Stimulated activated CD8-positive, alpha-beta memory T cell treated with anti-CD3 and anti-CD28 coated beads, Interleukin-12 subunit alpha, Interleukin-12 subunit beta, amount 100 ng/mL, for 24 hours (primary cell): Measurements from ENCODE around the gene PCIF1.
"Not testable (repeated sequence)": the region's sequence is repeated elsewhere in the genome, so short reads cannot be mapped to it uniquely, and the experiment has no call there.

Experiments
- DNase-seq: peaks from one replicate; pipeline ENCODE4 v3.0.0-alpha.2; 2020; ENCODE audit errors: extremely low read depth

The PCIF1 gene

DNA sequence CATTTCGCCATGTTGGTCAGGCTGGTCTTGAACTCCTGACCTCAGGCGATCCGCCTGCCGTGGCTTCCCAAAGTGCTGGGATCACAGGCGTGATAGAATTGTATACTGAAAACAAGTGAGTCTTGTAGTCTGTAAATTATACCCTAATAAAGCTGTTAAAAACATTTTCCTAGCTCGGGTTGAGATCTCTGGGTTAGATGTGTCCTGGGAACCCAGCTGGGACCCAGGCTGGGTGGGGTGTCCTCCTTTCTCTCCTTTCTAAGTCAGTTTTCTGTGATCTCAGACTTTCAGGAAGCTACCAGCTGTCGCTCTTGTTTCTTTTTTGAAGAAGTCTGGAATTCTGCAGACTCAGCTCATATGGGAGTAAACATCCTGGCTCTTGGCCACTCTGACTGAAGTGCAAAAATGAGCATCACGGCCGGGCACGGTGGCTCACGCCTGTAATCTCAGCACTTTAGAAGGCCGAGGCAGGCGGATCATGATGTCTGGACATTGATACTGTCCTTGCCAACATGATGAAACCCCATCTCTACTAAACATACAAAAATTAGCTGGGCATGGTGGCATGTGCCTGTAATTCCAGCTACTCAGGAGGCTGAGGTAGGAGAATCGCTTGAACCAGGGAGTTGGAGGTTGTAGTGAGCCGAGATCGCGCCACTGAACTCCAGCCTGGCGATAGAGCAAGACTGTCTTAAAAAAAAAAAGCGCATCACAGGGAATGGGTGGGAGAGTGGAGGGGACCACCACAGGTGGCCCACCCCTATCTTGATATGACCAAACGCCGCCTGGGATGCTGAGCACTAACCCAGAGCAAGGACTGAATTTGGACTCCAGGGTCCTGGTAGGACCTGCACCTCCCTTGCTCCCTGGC lies 9.9 kb upstream of the PCIF1 start:
- no peak for DNase-seq

DNA sequence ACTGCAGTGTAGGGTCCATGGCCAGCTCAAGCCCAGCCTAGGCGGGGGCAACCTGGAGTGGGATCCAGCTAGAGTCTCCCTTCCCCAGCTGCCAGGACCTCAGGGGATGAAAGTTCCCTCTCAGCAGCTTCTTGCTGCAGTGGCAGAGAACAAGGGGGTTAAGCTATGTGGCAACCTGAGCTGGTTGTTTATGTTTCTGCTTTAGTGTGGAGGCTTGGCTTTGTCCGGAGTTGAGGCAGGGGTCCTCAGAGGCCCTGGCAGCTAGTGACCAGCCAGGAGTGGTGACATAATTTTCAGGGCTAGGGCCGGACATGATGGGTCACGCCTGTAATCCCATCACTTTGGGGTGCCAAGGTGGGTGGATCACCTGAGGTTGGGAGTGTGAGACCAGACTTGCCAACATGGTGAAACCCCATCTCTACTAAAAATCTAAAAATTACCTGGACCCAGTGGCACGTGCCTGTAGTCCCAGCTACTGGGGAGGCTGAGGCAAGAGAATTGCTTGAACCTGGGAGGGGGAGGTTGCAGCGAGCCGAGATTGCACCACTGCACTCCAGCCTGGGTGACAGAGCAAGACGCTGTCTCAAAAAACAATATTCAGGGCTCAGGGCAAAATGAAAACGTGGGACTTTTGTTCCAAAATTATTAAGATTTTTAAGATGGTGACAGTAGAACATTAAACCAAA lies 8.5 kb upstream of the PCIF1 start:
- no peak for DNase-seq

DNA sequence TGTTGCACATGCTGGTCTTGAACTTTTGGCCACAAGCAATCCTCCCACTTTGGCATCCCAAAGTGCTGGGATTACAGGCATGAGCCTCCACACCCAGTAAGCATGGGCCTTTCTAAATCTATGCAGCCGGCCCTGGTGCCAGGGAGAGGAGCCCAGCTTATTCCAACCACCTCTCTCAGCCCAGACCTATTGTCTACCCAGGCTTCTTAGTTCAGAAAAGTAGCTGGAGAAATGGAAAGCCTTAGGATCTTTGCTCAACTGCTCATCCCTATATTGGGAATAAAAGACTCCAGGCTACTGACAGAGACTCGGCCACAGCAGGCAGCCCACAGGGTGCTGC lies 7.8 kb upstream of the PCIF1 start:
- DNase-seq, result no peak

DNA sequence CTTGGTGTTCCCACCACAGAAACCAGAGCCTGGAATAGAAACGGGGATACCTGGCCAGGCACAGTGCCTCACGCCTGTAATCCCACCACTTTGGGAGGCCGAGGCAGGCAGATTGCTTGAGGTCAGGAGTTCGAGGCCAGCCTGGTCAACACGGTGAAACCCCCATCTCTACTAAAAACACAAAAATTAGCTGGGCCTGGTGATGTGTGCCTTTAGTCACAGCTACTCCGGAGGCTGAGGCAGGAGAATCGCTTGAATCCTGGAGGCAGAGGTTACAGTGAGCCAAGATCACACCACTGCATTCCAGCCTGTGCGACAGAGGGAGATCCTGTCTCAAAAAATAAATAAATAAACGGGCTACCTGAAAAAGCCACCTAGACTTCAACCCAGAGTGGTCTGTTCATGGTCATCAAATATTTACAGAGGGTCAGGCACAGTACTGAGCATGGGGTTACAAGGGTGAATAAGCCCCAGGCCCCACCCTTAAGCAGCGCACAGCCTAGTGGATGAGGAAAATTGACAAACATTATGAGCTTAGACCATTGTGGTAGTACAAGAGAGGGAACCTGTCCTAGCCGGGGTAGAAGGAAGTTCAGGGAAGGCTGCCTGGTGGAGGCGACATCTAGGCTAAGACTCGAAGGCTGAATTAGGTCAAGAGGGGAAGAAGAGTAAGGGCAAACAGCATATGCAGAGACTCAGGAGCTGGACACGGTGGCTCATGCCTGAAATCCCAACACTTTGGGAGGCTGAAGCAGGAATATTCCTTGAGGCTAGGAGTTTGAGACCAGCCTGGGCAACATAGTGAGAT lies 7.2 kb upstream of the PCIF1 start:
- DNase-seq, result no peak

GRCh38 chr20:45931680-45932079 lies 2.8 kb upstream of the PCIF1 start:
- not testable (repeated sequence) for DNase-seq

GRCh38 chr20:45933266-45934045 lies 1.0 kb upstream of the PCIF1 start:
- no peak for DNase-seq

- DNase-seq, result no peak
Measured at GRCh38 chr20:45934046-45934585, 367 bp upstream of the PCIF1 start.

GRCh38 chr20:45935416-45936046 lies 1.0 kb downstream of the PCIF1 start:
- DNase-seq, result no peak

GRCh38 chr20:45937765-45938164 lies 3.3 kb downstream of the PCIF1 start:
- no peak for DNase-seq

DNA sequence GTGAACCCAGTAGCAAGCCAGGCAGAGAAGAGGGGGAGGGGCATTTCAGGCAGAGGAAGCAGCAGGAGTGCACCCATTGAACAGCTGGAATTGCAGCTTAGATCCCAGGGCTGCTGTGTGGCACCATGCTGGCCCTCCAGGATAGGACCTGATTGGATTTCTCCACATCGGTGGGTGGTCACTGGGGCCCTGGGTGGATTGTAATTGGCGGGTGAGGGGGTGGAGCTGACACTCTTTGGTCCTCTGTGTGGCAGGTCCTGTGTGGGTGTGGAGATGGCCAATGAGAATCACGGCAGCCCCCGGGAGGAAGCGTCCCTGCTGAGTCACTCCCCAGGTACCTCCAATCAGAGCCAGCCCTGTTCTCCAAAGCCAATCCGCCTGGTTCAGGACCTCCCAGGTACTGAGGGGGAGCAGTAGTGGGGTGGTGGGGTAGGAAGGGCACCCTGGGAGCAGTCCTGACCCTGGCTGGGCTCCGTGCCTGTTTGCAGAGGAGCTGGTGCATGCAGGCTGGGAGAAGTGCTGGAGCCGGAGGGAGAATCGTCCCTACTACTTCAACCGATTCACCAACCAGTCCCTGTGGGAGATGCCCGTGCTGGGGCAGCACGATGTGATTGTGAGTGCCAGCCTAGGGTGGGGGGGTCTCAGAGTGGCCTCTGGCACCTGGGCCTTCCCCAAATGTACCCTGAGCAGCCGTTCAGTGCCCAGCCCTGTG lies 4.4 kb downstream of the PCIF1 start:
- DNase-seq, result no peak

GRCh38 chr20:45940053-45940452 lies 5.6 kb downstream of the PCIF1 start:
- no peak for DNase-seq

DNA sequence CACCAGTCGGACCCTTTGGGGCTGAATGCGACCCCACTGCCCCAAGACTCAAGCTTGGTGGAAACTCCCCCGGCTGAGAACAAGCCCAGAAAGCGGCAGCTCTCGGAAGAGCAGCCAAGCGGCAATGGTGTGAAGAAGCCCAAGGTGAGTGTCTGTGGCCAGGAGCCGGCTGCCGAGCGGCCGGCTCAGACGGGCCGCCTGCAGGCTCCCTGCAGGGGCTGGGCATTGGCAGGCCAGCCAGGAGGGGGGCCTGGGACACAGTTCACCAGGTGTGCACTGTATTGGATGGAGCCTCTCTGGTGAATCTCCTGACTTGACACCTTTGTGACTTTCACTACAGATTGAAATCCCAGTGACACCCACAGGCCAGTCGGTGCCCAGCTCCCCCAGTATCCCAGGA lies 6.0 kb downstream of the PCIF1 start:
- no peak for DNase-seq

DNA sequence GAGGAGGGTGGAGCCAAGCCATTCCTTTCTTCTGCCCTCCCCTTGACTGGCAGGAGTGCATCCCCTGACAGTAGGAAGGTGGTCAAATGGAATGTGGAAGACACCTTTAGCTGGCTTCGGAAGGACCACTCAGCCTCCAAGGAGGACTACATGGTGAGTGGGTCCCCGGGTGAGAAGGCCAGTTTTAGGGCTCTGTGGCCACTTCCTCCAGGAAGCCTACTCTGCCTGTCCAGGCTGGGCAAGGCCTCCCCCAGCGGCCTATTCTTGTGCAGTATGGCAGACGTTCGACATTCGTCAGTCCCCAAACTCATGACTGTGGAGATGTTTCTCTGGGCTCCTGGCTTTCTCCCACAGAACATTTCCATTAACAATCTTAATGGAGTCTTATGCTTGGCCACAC lies 9.1 kb downstream of the PCIF1 start:
- DNase-seq, result no peak

GRCh38 chr20:45944151-45944964 lies 9.9 kb downstream of the PCIF1 start:
- DNase-seq, result no peak

GRCh38 chr20:45944965-45945677 lies 10.6 kb downstream of the PCIF1 start:
- DNase-seq, result no peak

- DNase-seq, result no peak
Measured at GRCh38 chr20:45945678-45946148, 11.2 kb downstream of the PCIF1 start.

- DNase-seq, result peak; percentile 36
Measured at GRCh38 chr20:45946149-45946970, 11.9 kb downstream of the PCIF1 start.
